ENCODE results near the gene PNLIP. TPM values are rescaled to one million over a fixed set of nuclear protein-coding genes. Genes with fewer than 3 reads are reported as not detected.

PNLIP gene
- 1 to 10 TPM in 1 of 4 donors, not detected in 3; 1.1 TPM for total RNA-seq

DNA sequence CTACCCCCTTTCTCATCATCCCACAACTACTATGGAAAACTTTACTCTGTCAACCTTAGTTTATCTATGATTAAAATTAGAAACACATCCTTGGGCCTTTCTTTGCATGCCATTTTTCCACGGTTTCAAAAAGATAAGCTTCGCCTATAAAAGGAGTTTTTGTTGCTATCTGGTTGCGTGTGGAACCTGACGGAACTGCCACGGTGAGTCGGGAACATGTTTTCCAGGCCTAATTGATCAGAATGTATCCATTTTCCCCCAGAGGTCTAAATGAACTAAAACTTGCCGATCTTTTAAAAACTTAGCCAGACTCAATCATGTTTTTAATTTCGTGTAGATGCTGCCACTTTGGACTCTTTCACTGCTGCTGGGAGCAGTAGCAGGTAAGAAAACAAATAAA lies at the start of gene PNLIP:
PNLIP (plus strand) TSS at position 176 of the 400 bp plus-strand sequence; CDS start at position 338, 162 bp downstream.
- ATAC-seq (ENCODE audit: low FRiP score) (no peak), DNase-seq (ENCODE audit: low spot score) (no peak)
- TF ChIP-seq, protein P1, sequence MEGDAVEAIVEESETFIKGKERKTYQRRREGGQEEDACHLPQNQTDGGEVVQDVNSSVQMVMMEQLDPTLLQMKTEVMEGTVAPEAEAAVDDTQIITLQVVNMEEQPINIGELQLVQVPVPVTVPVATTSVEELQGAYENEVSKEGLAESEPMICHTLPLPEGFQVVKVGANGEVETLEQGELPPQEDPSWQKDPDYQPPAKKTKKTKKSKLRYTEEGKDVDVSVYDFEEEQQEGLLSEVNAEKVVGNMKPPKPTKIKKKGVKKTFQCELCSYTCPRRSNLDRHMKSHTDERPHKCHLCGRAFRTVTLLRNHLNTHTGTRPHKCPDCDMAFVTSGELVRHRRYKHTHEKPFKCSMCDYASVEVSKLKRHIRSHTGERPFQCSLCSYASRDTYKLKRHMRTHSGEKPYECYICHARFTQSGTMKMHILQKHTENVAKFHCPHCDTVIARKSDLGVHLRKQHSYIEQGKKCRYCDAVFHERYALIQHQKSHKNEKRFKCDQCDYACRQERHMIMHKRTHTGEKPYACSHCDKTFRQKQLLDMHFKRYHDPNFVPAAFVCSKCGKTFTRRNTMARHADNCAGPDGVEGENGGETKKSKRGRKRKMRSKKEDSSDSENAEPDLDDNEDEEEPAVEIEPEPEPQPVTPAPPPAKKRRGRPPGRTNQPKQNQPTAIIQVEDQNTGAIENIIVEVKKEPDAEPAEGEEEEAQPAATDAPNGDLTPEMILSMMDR (IDR thresholded peaks at IDR 0.05) = no peak

DNA sequence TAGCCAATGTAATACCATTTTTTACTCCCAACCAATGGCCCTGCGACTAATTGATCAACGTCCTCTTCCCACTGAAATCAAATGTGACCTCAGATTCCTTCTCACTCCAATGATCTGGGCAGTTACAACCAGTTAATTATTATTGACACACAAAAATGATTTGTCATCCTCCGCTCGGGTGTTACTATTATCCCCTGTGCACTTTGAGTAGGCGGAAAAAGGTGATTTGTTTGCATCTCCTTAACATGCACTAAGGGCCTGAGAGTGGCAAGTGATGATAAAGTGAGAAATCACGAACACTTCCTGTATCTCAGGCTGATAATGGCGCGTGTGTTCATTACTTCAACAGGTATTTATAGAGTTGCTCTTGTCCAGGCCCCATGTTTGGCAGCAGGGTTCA lies 40.9 kb upstream of the PNLIP start:
- ATAC-seq (ENCODE audit: low FRiP score) (no peak), DNase-seq (ENCODE audit: low spot score) (no peak)
- TF ChIP-seq, protein P1 (IDR thresholded peaks at IDR 0.05) = no peak

DNA sequence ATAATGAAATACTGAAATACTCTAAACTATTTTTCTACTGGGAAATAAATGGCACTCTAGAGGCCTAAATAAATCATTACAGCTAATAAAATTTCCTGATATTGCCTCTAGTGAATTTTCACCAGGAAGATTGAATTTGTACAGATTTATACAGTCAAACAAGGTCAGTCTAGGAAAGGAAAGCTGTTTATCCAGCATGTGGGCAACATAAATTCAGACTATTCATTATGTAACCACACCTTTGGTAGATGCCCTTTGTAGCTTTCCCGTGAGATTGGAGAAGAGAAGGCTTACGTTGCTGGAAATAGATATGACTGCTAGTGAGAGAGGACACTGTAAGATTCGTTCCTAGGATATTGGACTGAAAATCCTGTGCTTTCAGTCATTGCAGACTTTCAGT lies 35.2 kb upstream of the PNLIP start:
- TF ChIP-seq, protein P1 (IDR thresholded peaks at IDR 0.05) = no peak
- DNase-seq (ENCODE audit: low spot score) (no peak), ATAC-seq (ENCODE audit: low FRiP score) (no peak)

DNA sequence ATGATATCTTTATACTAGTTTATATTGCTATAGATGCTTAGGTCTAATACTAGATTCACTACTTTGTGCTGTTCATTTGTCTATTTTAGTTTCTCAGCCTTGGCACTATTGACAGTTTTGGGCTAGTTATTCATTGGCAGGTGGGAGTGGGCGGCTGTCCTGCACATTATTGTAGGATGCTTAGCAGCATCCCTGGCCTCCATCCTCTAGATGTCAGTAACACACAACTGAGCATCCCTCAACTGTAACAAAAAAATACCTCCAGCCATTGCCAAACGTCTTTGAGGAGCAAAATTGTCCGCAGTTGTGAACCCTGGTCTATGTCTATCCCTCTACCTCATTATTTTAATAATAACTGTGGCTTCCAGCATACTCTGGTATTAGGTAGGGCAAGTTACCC lies 34.4 kb upstream of the PNLIP start:
- no peak for ATAC-seq (ENCODE audit: low FRiP score)
- TF ChIP-seq, protein P1 (IDR thresholded peaks at IDR 0.05) = no peak

DNA sequence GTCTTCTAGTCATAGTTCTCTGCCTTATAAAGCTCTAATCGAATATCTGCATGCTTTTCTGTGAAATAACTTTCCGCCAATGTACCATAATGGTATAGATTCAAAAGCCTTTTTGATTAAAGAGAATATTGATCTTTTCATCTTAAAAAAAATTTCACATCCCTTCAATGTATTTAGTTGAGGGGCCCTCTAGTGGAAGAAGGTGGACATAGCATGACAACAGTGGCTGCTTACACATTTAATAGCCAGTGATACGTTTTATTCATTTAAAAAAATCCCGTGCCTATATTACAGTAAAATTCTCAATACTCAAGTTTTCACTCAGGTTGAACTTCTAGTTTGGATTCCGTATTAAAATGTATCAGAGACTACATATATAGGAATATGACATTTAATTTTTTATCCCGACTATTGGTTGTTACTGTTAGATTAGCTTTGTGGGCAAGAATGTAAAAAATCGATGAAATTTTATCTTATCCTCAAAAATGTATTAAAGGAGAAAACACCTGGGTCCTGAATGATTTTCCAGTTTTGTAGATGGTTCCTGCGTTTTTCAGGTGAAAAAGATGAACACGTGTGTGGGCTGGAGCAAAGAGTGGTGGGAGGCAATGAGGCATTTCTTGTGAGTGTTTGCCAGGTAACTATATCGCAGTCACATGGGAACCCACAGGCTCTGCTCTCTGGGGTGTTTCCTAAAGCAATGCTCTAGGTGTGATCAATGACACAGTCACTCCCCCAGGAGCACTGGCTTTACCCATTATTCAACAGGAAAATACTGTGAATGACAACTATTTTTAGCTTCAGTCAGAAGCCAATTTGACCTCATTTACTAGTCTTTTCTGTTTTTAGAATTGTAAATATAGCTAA lies 24.1 kb upstream of the PNLIP start:
- no peak for DNase-seq (ENCODE audit: low spot score)
- ATAC-seq (ENCODE audit: low FRiP score) = no peak
- TF ChIP-seq, protein P1 (IDR thresholded peaks at IDR 0.05) = no peak

More for the DNA sequence above, 34.4 kb upstream of the PNLIP start:
- DNase-seq (ENCODE audit: low spot score) = no peak

DNA sequence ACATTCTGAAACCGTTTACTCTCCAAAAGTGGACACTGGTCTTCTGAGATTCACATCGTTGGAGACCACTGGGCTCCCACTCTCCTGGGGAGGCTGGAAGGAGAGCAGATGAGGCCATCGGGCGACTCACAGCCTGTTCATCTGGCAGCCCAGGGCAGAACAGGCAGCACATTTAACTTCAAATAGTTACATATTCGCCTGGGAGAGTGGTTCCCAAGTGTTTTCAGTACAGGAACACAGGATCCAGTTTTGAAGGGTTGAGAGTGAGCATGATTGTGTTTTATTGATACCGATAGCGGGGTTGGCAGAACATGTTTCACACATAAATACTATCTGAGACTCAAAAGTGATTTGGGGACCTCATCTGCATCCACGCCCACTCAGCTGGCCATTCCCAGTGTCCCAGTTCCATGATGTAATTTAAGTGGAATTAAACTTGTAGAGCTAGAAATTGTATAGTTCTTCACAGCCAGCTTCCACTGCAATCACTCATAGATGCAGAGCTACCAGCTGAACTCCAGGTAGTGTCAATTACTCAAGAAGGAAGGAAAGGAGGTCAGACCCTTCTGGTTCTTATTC lies 22.8 kb upstream of the PNLIP start:
- no peak for ATAC-seq (ENCODE audit: low FRiP score)
- TF ChIP-seq, protein P1 (IDR thresholded peaks at IDR 0.05) = no peak
- no peak for DNase-seq (ENCODE audit: low spot score)

All from omental fat pad (tissue), 4 donors.